ENCODE results near the gene ZNF526. TPM values are rescaled to one million over a fixed set of nuclear protein-coding genes. Genes with fewer than 3 reads are reported as not detected.

ZNF526 gene
- total and polyA plus RNA-seq, 9 of the 15 experiments (the other 6 are each of a cell fraction or from before 2014, with no cell fraction given) = 1.3 to 17.9 (median 6.2) TPM

DNA sequence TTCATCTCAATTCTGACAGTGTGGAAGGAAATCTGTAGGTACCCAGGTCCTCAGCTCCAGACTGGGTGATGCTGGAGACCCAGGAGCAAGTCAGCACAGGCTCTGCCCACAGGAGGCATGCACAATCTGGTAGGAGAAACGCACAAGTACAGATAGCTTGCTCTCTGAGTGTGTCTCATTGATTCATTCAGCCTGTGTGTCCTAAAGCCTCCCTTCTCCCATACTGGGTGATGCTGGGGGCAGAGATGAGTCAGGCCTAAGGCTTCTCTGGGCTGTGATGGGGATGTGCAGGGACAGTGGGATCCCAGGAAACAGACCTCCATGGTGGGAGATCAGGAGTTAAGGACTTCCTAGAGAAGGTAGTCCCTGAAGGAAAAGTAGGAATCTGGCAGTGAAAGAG lies 6.8 kb downstream of the ZNF526 start:
- H3K27ac ChIP-seq (ENCODE audit: extremely low read depth, low read depth, low read length) = no peak overlapping the region
- TF ChIP-seq ZNF75A (CRISPR knock-in tag; IDR thresholded peaks at IDR 0.05) (no peak), ZBTB1 (CRISPR knock-in tag; IDR thresholded peaks at IDR 0.05; ENCODE audit: borderline replicate concordance, low read depth) (no peak), ZNF668 (CRISPR knock-in tag; IDR thresholded peaks at IDR 0.05) (no peak)
- POLR2A ChIA-PET = interaction anchor here (0.5 to 7.2 kb wide), 2 partner anchors 13 to 31 kb away, joined by 3 to 116 read pairs; partner anchors contain the start of gene GSK3A

DNA sequence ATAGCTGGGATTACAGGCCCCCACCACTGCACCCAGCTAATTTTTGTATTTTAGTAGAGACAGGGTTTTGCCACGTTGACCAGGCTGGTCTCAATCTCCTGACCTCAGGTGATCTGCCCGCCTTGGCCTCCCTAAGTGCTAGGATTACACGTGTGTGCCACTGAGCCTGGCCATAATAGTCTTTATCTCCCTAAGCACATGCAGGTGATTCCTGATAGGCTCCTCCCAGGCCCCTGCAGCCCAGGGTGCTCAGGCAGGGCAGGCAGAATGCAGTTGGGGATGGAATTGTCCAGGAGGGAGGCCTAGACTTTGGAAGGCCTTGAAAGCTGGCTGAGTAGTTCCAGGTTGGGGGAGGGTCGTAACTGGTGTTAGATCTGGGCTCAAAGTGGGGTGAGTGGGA lies 8.5 kb downstream of the ZNF526 start:
- FAIRE-seq (peak; percentile 71), ATAC-seq (peak; percentile 47), DNase-seq (ENCODE audit: extremely low read depth in 1 of 4, low spot score in 3 of 4) (peak in 2 of 4 experiments; percentile 48 to 67)
- no peaks in the 10 kb centered on the region for H3K27me3 ChIP-seq (ENCODE audit: control insufficient read depth in 2 of 2, insufficient read depth in 2 of 2, low read length in 2 of 2)
- H3K9ac ChIP-seq (ENCODE audit: insufficient read depth in 1 of 2, low read depth in 2 of 2, low read length in 2 of 2) = peak overlapping the region; percentile 29 to 37
- peaks cover 35% of the 10 kb centered on the region for H4K20me1 ChIP-seq (replicated peaks; ENCODE audit: control insufficient read depth, insufficient read depth, low read length)
- peak overlapping the region; percentile 69 for H3K4me2 ChIP-seq (ENCODE audit: insufficient read depth, low read length)
- BruUV-seq (replicated peaks) = no TSS peak
- no peak overlapping the region for H2AFZ ChIP-seq (ENCODE audit: low read depth, low read length)
- intact Hi-C loops (cut with micrococcal nuclease) (loop anchor here (5.0 kb wide), 1 partner anchor 46 kb away; no protein-coding TSS in a partner anchor), in situ Hi-C loops (cut with MboI) (no loop called here)
- ChIA-PET POLR2A (interaction anchor here (0.6 to 7.2 kb wide), 5 partner anchors 9 to 146 kb away, joined by 3 to 116 read pairs (median 3); partner anchors contain the start of genes GSK3A and ZNF526), CTCF (ENCODE audit: low intra/inter-chr PET ratio) (no interaction called here)
- peaks cover 46% of the 10 kb centered on the region for H3K79me2 ChIP-seq (ENCODE audit: control insufficient read depth, insufficient read depth, low read length)
- peaks cover 94% of the 10 kb centered on the region for H3K36me3 ChIP-seq (ENCODE audit: control insufficient read depth, insufficient read depth, low read length)
- WGBS (ENCODE audit: insufficient coverage, low coverage, missing lambda C conversion rate) = 15% methylated on average over 4 of the region's 4 CpGs
- H3K9me3 ChIP-seq (replicated peaks; ENCODE audit: control insufficient read depth, insufficient read depth, low read depth, low read length) = no peaks in the 10 kb centered on the region
- H3K4me1 ChIP-seq (replicated peaks in 1 of 2; ENCODE audit: control insufficient read depth in 2 of 2, insufficient read depth in 2 of 2, low read length in 2 of 2) = peaks cover 21 to 35% of the 10 kb centered on the region in 2 experiments
- no peaks in the 10 kb centered on the region for H3K9me1 ChIP-seq (ENCODE audit: control insufficient read depth, insufficient read depth, low read length)
- H3K4me3 ChIP-seq = no peak overlapping the region
- peak overlapping the region; percentile 75 for H3K27ac ChIP-seq (ENCODE audit: extremely low read depth, low read depth, low read length)
- TF ChIP-seq ETV5 (CRISPR knock-in tag; IDR thresholded peaks at IDR 0.05; ENCODE audit: low read depth) (no peak), CC2D1A (IDR thresholded peaks at IDR 0.05) (no peak), ZNF263 (CRISPR knock-in tag; IDR thresholded peaks at IDR 0.05; ENCODE audit: borderline replicate concordance) (no peak), DACH1 (IDR thresholded peaks at IDR 0.05; ENCODE audit: partially characterized antibody) (no peak), FOXK2 (conservative IDR thresholded peaks at IDR 0.05 in 1 of 2, IDR thresholded peaks at IDR 0.05 in 1 of 2; ENCODE audit: low read depth in 2 of 2) (no peak)
- TF ChIP-seq, protein P1, sequence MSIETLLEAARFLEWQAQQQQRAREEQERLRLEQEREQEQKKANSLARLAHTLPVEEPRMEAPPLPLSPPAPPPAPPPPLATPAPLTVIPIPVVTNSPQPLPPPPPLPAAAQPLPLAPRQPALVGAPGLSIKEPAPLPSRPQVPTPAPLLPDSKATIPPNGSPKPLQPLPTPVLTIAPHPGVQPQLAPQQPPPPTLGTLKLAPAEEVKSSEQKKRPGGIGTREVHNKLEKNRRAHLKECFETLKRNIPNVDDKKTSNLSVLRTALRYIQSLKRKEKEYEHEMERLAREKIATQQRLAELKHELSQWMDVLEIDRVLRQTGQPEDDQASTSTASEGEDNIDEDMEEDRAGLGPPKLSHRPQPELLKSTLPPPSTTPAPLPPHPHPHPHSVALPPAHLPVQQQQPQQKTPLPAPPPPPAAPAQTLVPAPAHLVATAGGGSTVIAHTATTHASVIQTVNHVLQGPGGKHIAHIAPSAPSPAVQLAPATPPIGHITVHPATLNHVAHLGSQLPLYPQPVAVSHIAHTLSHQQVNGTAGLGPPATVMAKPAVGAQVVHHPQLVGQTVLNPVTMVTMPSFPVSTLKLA (conservative IDR thresholded peaks at IDR 0.05) = peak; percentile 36 to 45; a peak in 3 of 4 replicates
- TF ChIP-seq, protein P2, sequence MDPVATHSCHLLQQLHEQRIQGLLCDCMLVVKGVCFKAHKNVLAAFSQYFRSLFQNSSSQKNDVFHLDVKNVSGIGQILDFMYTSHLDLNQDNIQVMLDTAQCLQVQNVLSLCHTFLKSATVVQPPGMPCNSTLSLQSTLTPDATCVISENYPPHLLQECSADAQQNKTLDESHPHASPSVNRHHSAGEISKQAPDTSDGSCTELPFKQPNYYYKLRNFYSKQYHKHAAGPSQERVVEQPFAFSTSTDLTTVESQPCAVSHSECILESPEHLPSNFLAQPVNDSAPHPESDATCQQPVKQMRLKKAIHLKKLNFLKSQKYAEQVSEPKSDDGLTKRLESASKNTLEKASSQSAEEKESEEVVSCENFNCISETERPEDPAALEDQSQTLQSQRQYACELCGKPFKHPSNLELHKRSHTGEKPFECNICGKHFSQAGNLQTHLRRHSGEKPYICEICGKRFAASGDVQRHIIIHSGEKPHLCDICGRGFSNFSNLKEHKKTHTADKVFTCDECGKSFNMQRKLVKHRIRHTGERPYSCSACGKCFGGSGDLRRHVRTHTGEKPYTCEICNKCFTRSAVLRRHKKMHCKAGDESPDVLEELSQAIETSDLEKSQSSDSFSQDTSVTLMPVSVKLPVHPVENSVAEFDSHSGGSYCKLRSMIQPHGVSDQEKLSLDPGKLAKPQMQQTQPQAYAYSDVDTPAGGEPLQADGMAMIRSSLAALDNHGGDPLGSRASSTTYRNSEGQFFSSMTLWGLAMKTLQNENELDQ (CRISPR knock-in tag; IDR thresholded peaks at IDR 0.05; ENCODE audit: borderline replicate concordance) = no peak

More for the DNA sequence above, 6.8 kb downstream of the ZNF526 start:
- Histone ChIP-seq H3K4me3 (no peak overlapping the region), H3K9me3 (replicated peaks; ENCODE audit: control insufficient read depth, insufficient read depth, low read depth, low read length) (no peaks in the 10 kb centered on the region), H2AFZ (ENCODE audit: low read depth, low read length) (no peak overlapping the region), H3K9me1 (ENCODE audit: control insufficient read depth, insufficient read depth, low read length) (no peaks in the 10 kb centered on the region), H3K27me3 (ENCODE audit: control insufficient read depth in 2 of 2, insufficient read depth in 2 of 2, low read length in 2 of 2) (no peaks in the 10 kb centered on the region), H3K36me3 (ENCODE audit: control insufficient read depth, insufficient read depth, low read length) (peaks cover 86% of the 10 kb centered on the region), H3K4me2 (ENCODE audit: insufficient read depth, low read length) (no peak overlapping the region), H3K9ac (ENCODE audit: insufficient read depth in 1 of 2, low read depth in 2 of 2, low read length in 2 of 2) (no peak overlapping the region; a peak in 1 of 4 replicates), H4K20me1 (replicated peaks; ENCODE audit: control insufficient read depth, insufficient read depth, low read length) (peaks cover 25% of the 10 kb centered on the region), H3K79me2 (ENCODE audit: control insufficient read depth, insufficient read depth, low read length) (peaks cover 58% of the 10 kb centered on the region), H3K4me1 (replicated peaks in 1 of 2; ENCODE audit: control insufficient read depth in 2 of 2, insufficient read depth in 2 of 2, low read length in 2 of 2) (peaks cover 21 to 35% of the 10 kb centered on the region in 2 experiments)
- CTCF ChIA-PET (ENCODE audit: low intra/inter-chr PET ratio) = no interaction called here
- 54% methylated on average over 1 of the region's 1 CpG for WGBS (ENCODE audit: insufficient coverage, low coverage, missing lambda C conversion rate)
- in situ Hi-C loops (cut with MboI) (no loop called here), intact Hi-C loops (cut with micrococcal nuclease) (loop anchor here (5.0 kb wide), 1 partner anchor 45 kb away; no protein-coding TSS in a partner anchor)
- ATAC-seq (no peak), DNase-seq (ENCODE audit: extremely low read depth in 1 of 4, low spot score in 3 of 4) (no peak), FAIRE-seq (no peak)
- BruUV-seq (replicated peaks) = no TSS peak

Data from K562 (cell line).